ENCODE results near the gene DDR1. TPM values are rescaled to one million over a fixed set of nuclear protein-coding genes. Genes with fewer than 3 reads are reported as not detected.

Gene DDR1
- total RNA-seq, 1 donor from 2014 or later = 220 TPM

Other genes starting within 250 kb of the DDR1 start
- gene C6orf136, start 237.4 kb upstream of the DDR1 start, total RNA-seq = 10.0 TPM
- gene DHX16, start 211.5 kb upstream of the DDR1 start, total RNA-seq = 17.8 TPM
- 22.9 TPM for gene PPP1R18, start 197.9 kb upstream of the DDR1 start, total RNA-seq
- gene NRM, start 193.5 kb upstream of the DDR1 start, total RNA-seq = 12.7 TPM
- gene MDC1, start 167.2 kb upstream of the DDR1 start, total RNA-seq = 15.7 TPM
- 327 TPM for gene TUBB, start 164.2 kb upstream of the DDR1 start, total RNA-seq
- 75.0 TPM for gene FLOT1, start 141.8 kb upstream of the DDR1 start, total RNA-seq
- gene IER3, start 140.0 kb upstream of the DDR1 start, total RNA-seq = 74.3 TPM
- 23.9 TPM for gene GTF2H4, start 23.7 kb downstream of the DDR1 start, total RNA-seq
- 26.3 TPM for gene VARS2, start 29.7 kb downstream of the DDR1 start, total RNA-seq
- gene SFTA2, start 47.7 kb downstream of the DDR1 start, total RNA-seq = 9.0 TPM
- 1.00 TPM for gene MUCL3, start 56.5 kb downstream of the DDR1 start, total RNA-seq
- gene MUC21, start 99.2 kb downstream of the DDR1 start, total RNA-seq = 721 TPM
- 0.88 TPM for gene MUC22, start 126.0 kb downstream of the DDR1 start, total RNA-seq
- gene C6orf15, start 228.1 kb downstream of the DDR1 start, total RNA-seq = not detected
- gene PSORS1C1, start 230.3 kb downstream of the DDR1 start, total RNA-seq = 0.20 TPM
- 0.08 TPM for gene CDSN, start 235.9 kb downstream of the DDR1 start, total RNA-seq